Central memory CD8-positive, alpha-beta T cell (primary cell): ENCODE data around the gene MRPL19.
"Not testable (repeated sequence)": the region's sequence is repeated elsewhere in the genome, so short reads cannot be mapped to it uniquely, and the experiment has no call there.

Source experiments
- ATAC-seq: fragments of 150-1000 bp; cut with Tn5 transposase; replicated peaks from 2 replicates; pipeline ENCODE4 v1.10.0; 2022; ENCODE audit warnings: mild to moderate bottlenecking, moderate FRiP score, moderate number of reproducible peaks; ENCODE audit not compliant: poor library complexity, severe bottlenecking; ENCODE audit errors: extremely low read depth
- DNase-seq, 2 donors: peaks; one replicate each; pipeline ENCODE4 v3.0.0; 2021; ENCODE audit warnings: low spot score in 2 of 2
- H3K27ac Mint-ChIP-seq: one replicate; pipeline ENCODE4 v1.8.0; 2022; ENCODE audit warnings: low read depth, mild to moderate bottlenecking, moderate library complexity, mixed read lengths
- H3K27me3 Mint-ChIP-seq: one replicate; pipeline ENCODE4 v1.8.0; 2022; ENCODE audit warnings: mixed read lengths
- H3K36me3 Mint-ChIP-seq: one replicate; pipeline ENCODE4 v1.8.0; 2022; ENCODE audit warnings: mild to moderate bottlenecking, moderate library complexity, mixed read lengths; ENCODE audit not compliant: insufficient read depth
- H3K4me1 Mint-ChIP-seq: one replicate; pipeline ENCODE4 v1.8.0; 2022; ENCODE audit warnings: mixed read lengths
- H3K4me3 Mint-ChIP-seq: one replicate; pipeline ENCODE4 v1.8.0; 2022; ENCODE audit warnings: mild to moderate bottlenecking, moderate library complexity, mixed read lengths
- H3K9me3 Mint-ChIP-seq: one replicate; pipeline ENCODE4 v1.8.0; 2022; ENCODE audit warnings: mixed read lengths

Gene MRPL19

DNA sequence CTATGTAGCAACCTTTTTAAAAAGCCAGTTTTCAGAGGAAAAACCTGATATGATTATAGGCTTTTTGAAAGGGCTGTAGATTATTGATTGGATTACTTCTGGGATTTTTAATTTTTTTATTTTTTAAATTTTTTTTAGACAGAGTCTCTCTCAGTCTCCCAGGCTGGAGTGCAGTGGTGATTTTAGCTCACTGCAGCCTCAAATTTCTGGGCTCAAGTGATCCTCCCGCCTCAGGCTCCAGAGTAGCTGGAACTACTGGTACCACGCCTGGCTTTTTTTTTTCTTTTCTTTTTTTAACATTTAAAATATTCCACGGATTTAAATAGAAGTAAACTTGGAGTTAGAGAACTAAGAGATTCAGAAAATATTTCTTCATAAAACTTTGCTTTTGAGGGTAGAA is 1.2 kb downstream of the MRPL19 start:
- Mint-ChIP-seq H3K9me3 (no peaks in the 10 kb centered on the region), H3K4me1 (peaks cover 31% of the 10 kb centered on the region), H3K36me3 (peaks cover 32% of the 10 kb centered on the region), H3K27me3 (no peaks in the 10 kb centered on the region), H3K4me3 (peak overlapping the region; percentile 92), H3K27ac (peak overlapping the region; percentile 85)
- DNase-seq (no peak), ATAC-seq (no peak)

DNA sequence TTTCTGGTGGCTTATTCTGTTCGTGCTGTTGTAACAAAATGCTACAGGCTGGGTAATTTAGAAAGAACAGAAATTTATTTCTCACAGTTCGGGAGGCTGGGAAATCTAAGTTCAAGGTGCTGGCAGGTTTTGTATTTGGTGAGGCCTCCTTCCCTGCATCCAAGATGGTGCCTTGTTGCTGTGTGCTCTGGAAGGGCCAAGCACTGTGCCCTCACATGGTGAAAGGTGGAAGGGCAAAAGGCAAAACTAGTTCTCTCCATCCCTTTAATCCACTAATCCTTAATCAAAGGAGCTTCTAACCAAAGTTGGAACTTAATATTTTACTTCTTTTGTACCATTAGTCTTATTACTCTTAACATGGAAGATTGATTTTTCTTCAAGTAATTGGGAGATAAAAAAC is 7.4 kb downstream of the MRPL19 start:
- Mint-ChIP-seq H3K27ac (no peak overlapping the region), H3K27me3 (no peaks in the 10 kb centered on the region), H3K36me3 (peaks cover 48% of the 10 kb centered on the region), H3K4me3 (no peak overlapping the region), H3K9me3 (peaks cover 6% of the 10 kb centered on the region), H3K4me1 (peaks cover 43% of the 10 kb centered on the region)
- DNase-seq (no peak), ATAC-seq (no peak)

DNA sequence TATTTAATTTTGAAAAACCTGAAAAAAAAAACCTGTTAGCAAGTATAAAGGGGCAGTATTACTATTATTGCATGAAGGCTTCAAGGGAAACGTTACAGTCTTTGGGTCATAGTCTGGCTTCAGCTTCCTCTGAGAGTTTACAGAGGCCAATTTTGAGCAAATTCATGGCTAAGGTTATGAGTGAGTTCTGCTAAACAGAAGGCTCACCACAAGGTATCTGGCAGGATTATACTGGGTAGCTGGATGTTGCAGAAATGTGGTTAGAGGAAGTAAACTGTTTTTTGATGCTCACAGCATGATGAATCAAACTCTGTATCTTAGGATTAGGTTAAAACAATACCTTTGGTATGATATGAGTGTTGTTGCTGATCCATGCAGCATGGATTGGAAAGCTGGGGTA is 9.3 kb downstream of the MRPL19 start:
- H3K9me3 Mint-ChIP-seq: peaks cover 16% of the 10 kb centered on the region
- H3K4me1 Mint-ChIP-seq: peaks cover 47% of the 10 kb centered on the region
- ATAC-seq (no peak), DNase-seq (no peak)
- no peak overlapping the region for H3K27ac Mint-ChIP-seq
- H3K36me3 Mint-ChIP-seq: peaks cover 43% of the 10 kb centered on the region
- no peak overlapping the region for H3K4me3 Mint-ChIP-seq
- no peaks in the 10 kb centered on the region for H3K27me3 Mint-ChIP-seq

DNA sequence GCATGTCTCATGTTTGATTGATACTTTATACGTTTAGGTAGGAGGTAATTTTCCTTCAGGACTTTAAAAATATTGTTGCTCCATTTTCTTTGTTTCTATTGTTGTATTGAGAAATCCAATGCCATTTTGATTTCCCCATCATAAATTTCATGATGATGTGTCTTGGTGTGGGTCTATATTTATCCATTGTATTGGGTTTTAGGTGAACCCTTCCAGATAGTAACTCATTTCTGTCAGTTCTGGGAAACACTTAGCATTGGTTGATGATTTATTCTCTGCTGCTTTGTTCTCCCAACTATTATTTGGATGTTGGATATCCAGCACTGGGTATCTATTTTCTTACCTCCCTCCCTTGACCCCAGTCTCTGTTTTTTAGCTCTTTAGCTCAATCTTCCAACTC is 10.0 kb downstream of the MRPL19 start:
- Mint-ChIP-seq H3K36me3 (peaks cover 43% of the 10 kb centered on the region), H3K9me3 (peaks cover 16% of the 10 kb centered on the region), H3K4me3 (no peak overlapping the region), H3K27me3 (no peaks in the 10 kb centered on the region), H3K4me1 (peaks cover 45% of the 10 kb centered on the region), H3K27ac (no peak overlapping the region)
- ATAC-seq: no peak
- no peak for DNase-seq

DNA sequence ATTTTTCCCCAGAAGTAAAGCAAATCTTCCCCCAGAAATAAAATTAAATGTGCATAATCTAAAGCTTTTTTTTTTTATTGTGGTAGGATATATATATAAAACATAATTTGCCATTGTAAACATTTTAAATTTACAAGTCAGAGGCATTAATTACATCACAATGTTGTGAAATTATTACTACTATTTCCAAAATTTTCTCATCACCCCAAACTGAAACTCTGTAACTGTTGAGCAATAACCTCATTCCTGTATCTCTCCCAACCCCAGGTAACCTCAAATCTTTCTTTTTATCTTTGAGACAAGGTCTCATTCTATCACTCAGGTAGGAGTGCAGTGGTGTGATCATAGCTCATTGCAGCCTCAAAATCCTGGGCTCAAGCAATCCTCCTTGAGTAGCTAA is 11.2 kb downstream of the MRPL19 start:
- Mint-ChIP-seq H3K27me3 (no peaks in the 10 kb centered on the region), H3K27ac (no peak overlapping the region), H3K4me1 (peaks cover 45% of the 10 kb centered on the region), H3K9me3 (peaks cover 16% of the 10 kb centered on the region), H3K4me3 (no peak overlapping the region), H3K36me3 (peaks cover 44% of the 10 kb centered on the region)
- no peak for DNase-seq
- no peak for ATAC-seq

DNA sequence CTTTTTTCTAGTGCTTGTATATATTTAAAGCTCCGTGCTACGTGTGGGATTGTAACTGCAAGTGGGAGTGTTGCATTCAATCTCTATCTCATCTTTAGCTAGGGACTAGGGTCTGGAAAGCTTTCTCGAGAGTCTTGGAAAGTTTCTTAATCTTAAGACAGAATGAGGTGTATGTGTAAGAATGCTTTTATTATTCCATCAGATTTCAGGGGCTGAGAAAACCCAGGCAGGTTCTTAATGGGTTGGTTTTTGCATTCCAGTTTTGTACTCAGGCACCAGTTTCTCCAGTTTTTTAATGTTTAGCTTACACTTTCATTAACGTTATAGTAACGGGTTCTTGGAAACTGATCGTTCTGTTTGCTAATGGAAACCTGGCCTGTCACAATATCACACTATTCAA is 20.3 kb downstream of the MRPL19 start:
- Mint-ChIP-seq H3K36me3 (peaks cover 30% of the 10 kb centered on the region), H3K4me1 (peaks cover under 1% of the 10 kb centered on the region), H3K27me3 (no peaks in the 10 kb centered on the region), H3K9me3 (no peaks in the 10 kb centered on the region), H3K27ac (no peak overlapping the region), H3K4me3 (no peak overlapping the region)
- ATAC-seq: no peak
- DNase-seq: no peak

DNA sequence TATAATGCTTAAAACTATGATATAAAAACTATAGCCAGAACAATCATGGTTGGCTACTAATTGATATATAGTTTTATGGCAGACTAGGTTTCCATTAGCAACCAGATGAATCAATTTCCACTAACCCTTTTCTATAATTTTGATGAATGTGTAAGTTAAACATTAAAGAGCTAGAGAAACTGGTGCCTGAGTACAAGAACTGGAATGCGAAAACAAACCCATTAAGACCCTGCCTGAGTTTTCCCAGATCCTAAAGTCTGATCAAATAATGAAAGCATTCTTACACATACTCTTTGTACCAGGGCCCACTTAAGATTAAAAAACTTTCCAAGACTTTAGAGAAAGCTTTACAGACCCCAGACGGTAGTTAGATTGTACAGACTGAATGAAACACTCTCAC is 21.3 kb downstream of the MRPL19 start:
- no peak overlapping the region for H3K4me3 Mint-ChIP-seq
- H3K27ac Mint-ChIP-seq: peak overlapping the region; percentile 22
- no peaks in the 10 kb centered on the region for H3K4me1 Mint-ChIP-seq
- ATAC-seq: no peak
- peaks cover 31% of the 10 kb centered on the region for H3K36me3 Mint-ChIP-seq
- H3K9me3 Mint-ChIP-seq: no peaks in the 10 kb centered on the region
- no peak for DNase-seq
- H3K27me3 Mint-ChIP-seq: no peaks in the 10 kb centered on the region

DNA sequence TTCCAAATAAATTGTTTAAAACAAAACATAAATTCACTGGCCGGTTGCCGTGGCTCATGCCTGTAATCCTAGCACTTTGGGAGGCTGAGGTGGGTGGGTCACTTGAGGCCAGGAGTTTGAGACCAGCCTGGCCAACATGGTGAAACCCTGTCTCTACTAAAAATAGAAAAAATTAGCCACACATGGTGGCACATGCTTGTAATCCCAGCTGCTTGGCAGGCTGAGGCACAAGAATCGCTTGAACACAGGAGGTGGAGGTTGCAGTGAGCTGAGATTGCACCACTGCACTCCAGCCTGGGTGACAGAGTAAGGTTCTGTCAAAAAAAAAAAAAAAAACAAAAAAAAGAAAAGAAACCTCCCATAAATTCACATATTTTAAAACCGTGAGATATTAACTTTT is 28.8 kb downstream of the MRPL19 start:
- H3K4me3 Mint-ChIP-seq, H3K27me3 Mint-ChIP-seq, H3K4me1 Mint-ChIP-seq, DNase-seq, H3K9me3 Mint-ChIP-seq, H3K36me3 Mint-ChIP-seq, ATAC-seq, H3K27ac Mint-ChIP-seq: not testable (repeated sequence)

DNA sequence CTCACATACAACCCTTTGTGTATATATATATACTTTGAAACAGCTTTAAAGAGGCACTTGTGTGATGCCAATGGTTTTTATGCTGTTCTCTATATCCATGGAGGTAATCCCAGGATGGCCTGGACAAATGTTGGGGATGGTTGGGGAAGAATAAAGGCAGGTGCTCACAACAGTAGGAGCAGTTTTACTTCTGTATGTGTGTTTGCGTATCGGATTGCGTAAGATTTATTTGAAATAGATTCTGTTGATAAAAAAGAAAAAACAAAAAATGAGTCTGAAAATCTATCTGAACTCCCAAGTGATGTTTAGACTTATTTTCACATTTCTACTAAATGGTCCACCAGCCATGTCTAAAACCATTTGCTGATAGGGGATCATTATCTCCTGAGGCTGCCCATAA is 29.3 kb downstream of the MRPL19 start:
- DNase-seq: no peak
- no peak for ATAC-seq
- Mint-ChIP-seq H3K27ac (no peak overlapping the region), H3K36me3 (peaks cover 8% of the 10 kb centered on the region), H3K4me1 (no peaks in the 10 kb centered on the region), H3K9me3 (no peaks in the 10 kb centered on the region), H3K4me3 (no peak overlapping the region), H3K27me3 (no peaks in the 10 kb centered on the region)

DNA sequence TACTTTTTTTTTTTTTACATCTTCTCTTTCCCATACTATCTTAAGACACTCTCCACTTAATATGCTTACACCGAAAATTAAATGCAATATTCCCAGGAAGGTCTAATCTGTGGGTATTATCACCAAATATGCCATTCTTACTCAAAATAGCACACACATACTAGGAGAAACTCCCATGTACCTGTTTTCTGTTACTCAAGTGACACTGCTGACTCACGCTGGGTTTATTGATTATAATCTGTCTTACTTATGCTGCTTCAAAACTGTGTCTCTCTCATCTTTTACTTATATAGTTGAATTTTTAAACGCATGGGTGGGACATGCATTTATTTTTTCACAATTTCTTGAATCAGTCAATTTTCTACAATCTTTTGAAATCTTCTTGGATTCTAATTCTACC is 29.9 kb downstream of the MRPL19 start:
- Mint-ChIP-seq H3K9me3 (no peaks in the 10 kb centered on the region), H3K4me3 (no peak overlapping the region), H3K36me3 (peaks cover 8% of the 10 kb centered on the region), H3K27ac (no peak overlapping the region), H3K4me1 (no peaks in the 10 kb centered on the region), H3K27me3 (no peaks in the 10 kb centered on the region)
- no peak for DNase-seq
- no peak for ATAC-seq

DNA sequence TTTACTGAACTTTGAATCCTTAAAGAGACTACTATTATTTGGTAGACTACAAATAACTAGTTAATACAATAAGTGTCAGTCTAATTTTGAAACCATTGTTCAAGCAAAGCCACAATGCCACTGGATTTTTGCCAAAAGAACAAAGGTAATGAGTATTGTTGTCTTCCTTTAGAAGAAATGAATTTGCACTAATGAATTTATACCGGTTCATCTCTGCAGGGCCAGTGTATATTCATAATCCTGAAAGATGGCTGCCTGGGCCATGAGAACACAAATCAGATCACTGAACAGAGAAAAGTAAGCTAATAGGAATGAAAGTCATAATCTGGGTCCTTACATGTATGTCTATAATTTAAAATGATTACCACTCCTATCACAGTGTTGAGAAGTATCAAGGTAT is 33.0 kb downstream of the MRPL19 start:
- Mint-ChIP-seq H3K27me3 (no peaks in the 10 kb centered on the region), H3K4me1 (peaks cover 9% of the 10 kb centered on the region), H3K27ac (no peak overlapping the region), H3K9me3 (no peaks in the 10 kb centered on the region), H3K36me3 (peaks cover 6% of the 10 kb centered on the region), H3K4me3 (no peak overlapping the region)
- no peak for DNase-seq
- no peak for ATAC-seq

DNA sequence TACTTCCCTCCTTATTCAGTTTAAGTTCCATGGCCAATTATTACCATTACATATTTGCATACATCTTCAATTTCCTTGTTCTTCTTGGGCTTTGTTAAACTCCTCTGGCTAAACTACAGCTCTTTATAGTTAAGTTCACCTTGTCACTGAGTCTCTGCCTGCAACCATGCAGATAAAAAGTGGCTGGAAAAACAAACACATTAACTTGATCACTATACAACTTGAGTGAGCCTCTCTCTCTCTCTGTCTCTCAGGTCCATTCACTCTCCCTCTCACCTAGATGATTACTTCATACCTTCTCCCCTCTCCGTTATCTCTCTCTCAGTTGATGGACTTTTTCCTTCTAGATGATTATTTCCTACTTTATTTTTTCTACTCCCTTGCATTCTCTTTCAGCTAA is 33.8 kb downstream of the MRPL19 start:
- H3K9me3 Mint-ChIP-seq: no peaks in the 10 kb centered on the region
- DNase-seq (no peak), ATAC-seq (no peak)
- no peaks in the 10 kb centered on the region for H3K27me3 Mint-ChIP-seq
- peaks cover 8% of the 10 kb centered on the region for H3K36me3 Mint-ChIP-seq
- peaks cover 9% of the 10 kb centered on the region for H3K4me1 Mint-ChIP-seq
- H3K27ac Mint-ChIP-seq: peak overlapping the region; percentile 1
- H3K4me3 Mint-ChIP-seq: no peak overlapping the region

DNA sequence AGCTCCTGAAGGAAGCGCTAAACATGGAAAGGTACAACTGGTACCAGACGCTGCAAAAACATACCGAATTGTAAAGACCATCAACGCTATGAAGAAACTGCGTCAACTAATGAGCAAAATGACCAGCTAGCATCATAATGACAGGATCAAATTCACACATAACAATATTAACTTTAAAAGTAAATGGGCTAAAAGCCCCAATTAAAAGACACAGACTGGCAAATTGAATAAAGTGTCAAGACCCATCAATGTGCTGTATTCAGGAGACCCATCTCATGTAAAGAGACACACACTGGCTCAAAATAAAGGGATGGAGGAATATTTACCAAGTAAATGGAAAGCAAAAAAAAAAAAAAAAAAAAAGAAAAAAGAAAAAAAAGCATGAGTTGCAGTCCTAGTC is 36.8 kb downstream of the MRPL19 start:
- H3K36me3 Mint-ChIP-seq: peaks cover 20% of the 10 kb centered on the region
- H3K4me1 Mint-ChIP-seq, H3K27ac Mint-ChIP-seq, ATAC-seq, H3K27me3 Mint-ChIP-seq, H3K4me3 Mint-ChIP-seq, DNase-seq, H3K9me3 Mint-ChIP-seq: not testable (repeated sequence)

DNA sequence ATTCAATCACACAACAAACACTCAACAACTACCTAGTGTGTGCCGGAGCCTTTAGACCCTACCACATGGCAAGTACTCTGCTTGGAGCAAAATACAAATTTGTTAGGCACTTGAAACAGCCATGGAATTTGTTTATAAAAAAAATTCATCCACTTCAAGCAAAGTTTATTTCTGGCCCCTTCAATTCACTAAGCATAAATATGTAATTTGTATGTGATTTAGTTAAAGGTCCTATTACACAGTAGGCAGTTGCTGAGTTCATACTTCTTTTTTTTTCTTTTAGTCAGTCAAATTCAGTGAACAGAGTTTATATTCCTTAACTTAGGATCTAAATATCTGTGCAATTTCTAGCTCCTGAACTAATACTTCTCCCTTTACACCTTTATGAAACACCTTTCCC is 41.6 kb downstream of the MRPL19 start:
- Mint-ChIP-seq H3K27me3 (no peaks in the 10 kb centered on the region), H3K27ac (no peak overlapping the region), H3K4me1 (peaks cover 9% of the 10 kb centered on the region), H3K36me3 (peaks cover 37% of the 10 kb centered on the region), H3K4me3 (no peak overlapping the region), H3K9me3 (no peaks in the 10 kb centered on the region)
- no peak for ATAC-seq
- no peak for DNase-seq
